ENCODE data around the gene TBC1D22A.

Gene TBC1D22A

GRCh38 chr22:47013861-47014635, 251.6 kb downstream of the TBC1D22A start:
- TF ChIP-seq GATA1 (IDR thresholded peaks at IDR 0.05; ENCODE audit: low read depth, low read length), result no peak
- no peak for TF ChIP-seq POLR2A (IDR thresholded peaks at IDR 0.05; ENCODE audit: low read length)
- no peak for DNase-seq

GRCh38 chr22:47014636-47015345, 252.3 kb downstream of the TBC1D22A start:
- no peak for DNase-seq
- TF ChIP-seq POLR2A (IDR thresholded peaks at IDR 0.05; ENCODE audit: low read length), result no peak
- TF ChIP-seq GATA1 (IDR thresholded peaks at IDR 0.05; ENCODE audit: low read depth, low read length), result no peak

- no peak for DNase-seq
- TF ChIP-seq POLR2A (IDR thresholded peaks at IDR 0.05; ENCODE audit: low read length), result no peak
- TF ChIP-seq GATA1 (IDR thresholded peaks at IDR 0.05; ENCODE audit: low read depth, low read length), result no peak
Observed at GRCh38 chr22:47015589-47016178, 253.2 kb downstream of the TBC1D22A start.

- DNase-seq, result no peak
- TF ChIP-seq POLR2A (IDR thresholded peaks at IDR 0.05; ENCODE audit: low read length) (no peak), GATA1 (IDR thresholded peaks at IDR 0.05; ENCODE audit: low read depth, low read length) (no peak)
Observed at GRCh38 chr22:47016631-47017030, 254.2 kb downstream of the TBC1D22A start.

- DNase-seq, result no peak
- TF ChIP-seq GATA1 (IDR thresholded peaks at IDR 0.05; ENCODE audit: low read depth, low read length), result no peak
- no peak for TF ChIP-seq POLR2A (IDR thresholded peaks at IDR 0.05; ENCODE audit: low read length)
Observed at GRCh38 chr22:47017245-47017644, 254.8 kb downstream of the TBC1D22A start.

- no peak for TF ChIP-seq POLR2A (IDR thresholded peaks at IDR 0.05; ENCODE audit: low read length)
- TF ChIP-seq GATA1 (IDR thresholded peaks at IDR 0.05; ENCODE audit: low read depth, low read length), result no peak
- DNase-seq, result no peak
Observed at GRCh38 chr22:47018010-47018910, 255.8 kb downstream of the TBC1D22A start.

GRCh38 chr22:47019012-47019790, 256.8 kb downstream of the TBC1D22A start:
- DNase-seq, result no peak
- TF ChIP-seq GATA1 (IDR thresholded peaks at IDR 0.05; ENCODE audit: low read depth, low read length) (no peak), POLR2A (IDR thresholded peaks at IDR 0.05; ENCODE audit: low read length) (no peak)

GRCh38 chr22:47020166-47020565, 257.7 kb downstream of the TBC1D22A start:
- TF ChIP-seq GATA1 (IDR thresholded peaks at IDR 0.05; ENCODE audit: low read depth, low read length) (no peak), POLR2A (IDR thresholded peaks at IDR 0.05; ENCODE audit: low read length) (no peak)
- no peak for DNase-seq

- DNase-seq, result no peak
- no peak for TF ChIP-seq POLR2A (IDR thresholded peaks at IDR 0.05; ENCODE audit: low read length)
- no peak for TF ChIP-seq GATA1 (IDR thresholded peaks at IDR 0.05; ENCODE audit: low read depth, low read length)
Observed at GRCh38 chr22:47021371-47022074, 259.1 kb downstream of the TBC1D22A start.

GRCh38 chr22:47022075-47022473, 259.6 kb downstream of the TBC1D22A start:
- DNase-seq, result no peak
- no peak for TF ChIP-seq POLR2A (IDR thresholded peaks at IDR 0.05; ENCODE audit: low read length)
- no peak for TF ChIP-seq GATA1 (IDR thresholded peaks at IDR 0.05; ENCODE audit: low read depth, low read length)

GRCh38 chr22:47022475-47022874, 260.0 kb downstream of the TBC1D22A start:
- DNase-seq, result no peak
- TF ChIP-seq POLR2A (IDR thresholded peaks at IDR 0.05; ENCODE audit: low read length), result no peak
- TF ChIP-seq GATA1 (IDR thresholded peaks at IDR 0.05; ENCODE audit: low read depth, low read length), result no peak

GRCh38 chr22:47023871-47024270, 261.4 kb downstream of the TBC1D22A start:
- TF ChIP-seq GATA1 (IDR thresholded peaks at IDR 0.05; ENCODE audit: low read depth, low read length) (no peak), POLR2A (IDR thresholded peaks at IDR 0.05; ENCODE audit: low read length) (no peak)

More at GRCh38 chr22:47023871-47024270, 261.4 kb downstream of the TBC1D22A start:
- no peak for DNase-seq
